Liver (tissue), 3 donors: ENCODE data around the gene H2AZ2.

Source experiments
- CTCF ChIP-seq: fragments of 150-350 bp; IDR thresholded peaks from 2 replicates; pipeline ENCODE4 v1.5.1; 2017; ENCODE audit warnings: improper control_type of control experiment, low read depth, low read length; ENCODE audit not compliant: missing input control
- EGR1 ChIP-seq, 2 donors: IDR thresholded peaks; 2 replicates each; pipeline ENCODE4 v1.6.1; 2016 to 2018; ENCODE audit warnings: antibody characterized with exemption in 2 of 2, low read depth in 2 of 2
- RAD21 ChIP-seq, 2 donors: IDR thresholded peaks; 2 replicates each; pipeline ENCODE4 v1.6.1; 2016; ENCODE audit warnings: antibody characterized with exemption in 2 of 2, mild to moderate bottlenecking in 2 of 2
- RXRA ChIP-seq, 2 donors: IDR thresholded peaks; 2 replicates each; pipeline ENCODE4 v1.6.1; 2017 to 2018; ENCODE audit warnings: antibody characterized with exemption in 2 of 2, mild to moderate bottlenecking in 1 of 2
- SP1 ChIP-seq: IDR thresholded peaks from 2 replicates; pipeline ENCODE4 v1.6.1; 2018; ENCODE audit warnings: antibody characterized with exemption, mild to moderate bottlenecking
- TAF1 ChIP-seq: conservative IDR thresholded peaks from 2 replicates; pipeline ENCODE4 v1.6.1; 2016; ENCODE audit warnings: antibody characterized with exemption, mild to moderate bottlenecking
- YY1 ChIP-seq: IDR thresholded peaks from 2 replicates; pipeline ENCODE4 v1.6.1; 2016; ENCODE audit warnings: antibody characterized with exemption, mild to moderate bottlenecking
- donor health status: healthy.
- donor health status: healthy.

- TF ChIP-seq CTCF (no peak), YY1 (no peak), SP1 (no peak), EGR1 (IDR thresholded peaks at IDR 0.05; ENCODE audit: low read depth in 2 of 2) (no peak), RAD21 (IDR thresholded peaks at IDR 0.05) (no peak), TAF1 (no peak), RXRA (IDR thresholded peaks at IDR 0.05) (no peak)
Observed at GRCh38 chr7:44819292-44819691, 28.6 kb downstream of the H2AZ2 start.
